Central memory CD4-positive, alpha-beta T cell (primary cell): Measurements from ENCODE around the gene PRUNE2.

Source experiments
- DNase-seq: peaks from one replicate; pipeline ENCODE4 v3.0.0; 2022

The PRUNE2 gene

GRCh38 chr9:76901801-76902200, 4.1 kb downstream of the PRUNE2 start:
- no peak for DNase-seq

DNA sequence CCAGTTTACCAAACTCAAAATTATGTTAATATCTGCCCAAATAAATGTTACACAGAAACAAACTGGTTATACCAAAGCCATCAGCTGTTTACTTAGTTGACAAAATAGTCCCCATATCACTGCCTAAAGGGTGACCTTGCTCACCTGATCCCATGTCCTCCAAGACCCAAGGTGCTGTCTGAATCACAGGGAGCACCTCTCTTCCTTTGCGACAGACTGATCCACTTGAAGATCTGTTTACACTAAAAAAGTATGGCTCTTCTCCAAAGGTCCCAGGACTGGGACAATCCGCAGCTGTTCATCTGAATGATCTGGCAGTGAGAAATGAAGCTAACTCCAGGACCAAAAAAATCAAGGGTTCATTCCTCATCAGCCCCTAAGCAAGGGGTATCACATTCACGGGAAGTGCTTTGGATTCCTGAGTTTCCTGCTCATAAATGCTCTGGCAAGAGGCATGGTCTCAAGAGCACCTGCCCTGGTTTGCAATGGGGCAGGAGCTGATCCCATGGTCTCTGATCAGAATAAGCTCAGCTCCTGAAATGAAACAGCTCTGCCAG, 5.0 kb downstream of the PRUNE2 start:
- DNase-seq = no peak

DNA sequence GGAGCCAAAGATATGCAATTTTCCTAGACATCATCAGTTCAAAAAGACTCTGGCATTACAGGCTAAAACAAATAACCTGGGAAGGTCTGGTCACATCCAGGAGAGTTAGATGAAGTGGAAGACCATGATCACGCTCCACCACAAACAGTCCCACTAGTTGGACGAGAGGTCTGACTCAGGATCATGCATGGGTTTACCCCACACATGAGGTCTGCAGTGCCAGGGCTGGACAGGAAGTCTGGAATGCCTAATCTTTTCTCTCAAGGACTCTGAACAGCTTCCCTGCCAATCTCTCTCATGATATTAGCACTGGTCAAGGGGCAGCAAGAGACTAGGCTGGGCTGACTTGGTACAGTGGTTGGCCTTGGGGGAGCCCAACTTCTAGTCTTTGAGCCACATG, 7.1 kb downstream of the PRUNE2 start:
- DNase-seq = no peak

DNA sequence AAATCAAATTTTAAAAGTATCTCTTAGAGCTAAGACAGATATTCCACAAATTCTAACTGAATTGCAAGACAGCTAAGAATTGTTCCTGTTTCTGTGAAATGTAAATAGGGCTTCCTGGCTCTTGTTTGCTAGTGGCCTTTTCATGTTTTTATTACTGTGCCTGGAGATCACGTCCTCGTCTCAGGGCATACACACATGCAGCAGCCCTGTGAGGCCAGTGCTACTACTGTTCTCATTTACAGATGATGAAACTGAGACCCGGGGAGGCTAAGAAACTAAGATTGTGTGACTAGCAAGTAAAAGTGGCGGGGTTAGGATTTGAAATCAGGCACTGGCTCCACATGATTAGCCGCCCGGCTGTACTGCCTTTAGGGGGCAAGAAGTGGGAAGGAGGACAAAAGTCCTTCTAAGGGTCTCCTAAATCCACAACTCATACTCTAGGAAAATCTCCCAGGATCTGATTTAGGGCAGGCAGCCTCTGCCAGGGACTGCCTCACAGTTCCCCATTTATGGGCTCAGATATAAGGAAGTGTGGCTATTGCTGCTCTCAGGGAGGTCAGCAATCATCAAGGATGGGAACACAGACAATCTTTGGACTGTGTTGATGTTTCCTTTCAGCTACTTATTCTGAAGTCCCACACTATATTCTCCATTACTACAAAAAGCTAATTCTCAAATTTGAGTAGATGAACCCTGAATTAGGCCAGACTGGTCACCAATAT, 7.9 kb downstream of the PRUNE2 start:
- no peak for DNase-seq

GRCh38 chr9:76896035-76896434, 9.9 kb downstream of the PRUNE2 start:
- no peak for DNase-seq

DNA sequence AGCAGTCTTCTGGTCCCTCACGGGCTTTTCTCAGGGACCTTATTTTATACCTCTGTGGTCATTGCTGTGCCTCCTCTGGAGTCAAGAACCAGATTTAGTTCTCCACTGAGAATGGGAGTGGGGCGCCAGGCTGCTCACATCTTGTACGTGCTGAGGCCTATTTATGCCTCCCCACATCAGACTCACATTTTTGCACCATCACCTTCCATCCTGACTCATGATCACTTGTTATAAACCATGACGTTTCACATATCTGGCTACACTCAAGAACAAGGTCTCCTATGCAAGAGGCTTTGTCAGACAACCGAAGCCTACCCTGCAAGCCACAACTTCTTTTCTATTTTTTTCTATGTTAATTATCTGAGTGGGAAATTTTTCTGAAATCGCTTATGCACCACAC, 10.7 kb downstream of the PRUNE2 start:
- no peak for DNase-seq

GRCh38 chr9:76894198-76894597, 11.7 kb downstream of the PRUNE2 start:
- no peak for DNase-seq

DNA sequence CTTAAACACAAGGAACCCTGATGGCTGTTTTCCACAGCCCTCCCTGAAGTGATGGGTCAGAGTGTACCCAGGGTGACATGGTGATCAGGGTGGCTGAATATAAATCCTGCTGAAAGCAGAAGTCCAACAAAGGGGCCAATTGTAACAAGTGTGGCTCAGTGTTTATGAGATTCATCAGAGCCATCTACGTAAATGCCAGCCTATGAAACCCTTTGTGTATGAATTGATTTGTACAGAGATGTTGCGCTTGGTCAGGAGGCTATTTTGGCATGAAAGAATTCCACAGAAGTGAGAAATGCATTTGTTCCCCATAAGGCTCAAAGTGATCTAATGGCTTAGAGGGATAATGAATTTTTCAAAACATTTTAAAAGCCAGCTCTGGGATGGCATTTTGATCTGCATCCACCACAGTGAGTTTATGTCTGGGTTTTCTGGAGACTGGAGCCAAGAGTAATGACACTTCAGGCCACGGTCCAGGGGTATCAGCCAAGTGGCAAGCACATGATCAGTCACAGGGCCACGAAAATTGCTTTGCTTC, 12.4 kb downstream of the PRUNE2 start:
- no peak for DNase-seq

GRCh38 chr9:76891874-76892273, 14.0 kb downstream of the PRUNE2 start:
- DNase-seq = no peak

GRCh38 chr9:76891279-76891678, 14.6 kb downstream of the PRUNE2 start:
- no peak for DNase-seq

GRCh38 chr9:76887951-76888350, 18.0 kb downstream of the PRUNE2 start:
- no peak for DNase-seq

DNA sequence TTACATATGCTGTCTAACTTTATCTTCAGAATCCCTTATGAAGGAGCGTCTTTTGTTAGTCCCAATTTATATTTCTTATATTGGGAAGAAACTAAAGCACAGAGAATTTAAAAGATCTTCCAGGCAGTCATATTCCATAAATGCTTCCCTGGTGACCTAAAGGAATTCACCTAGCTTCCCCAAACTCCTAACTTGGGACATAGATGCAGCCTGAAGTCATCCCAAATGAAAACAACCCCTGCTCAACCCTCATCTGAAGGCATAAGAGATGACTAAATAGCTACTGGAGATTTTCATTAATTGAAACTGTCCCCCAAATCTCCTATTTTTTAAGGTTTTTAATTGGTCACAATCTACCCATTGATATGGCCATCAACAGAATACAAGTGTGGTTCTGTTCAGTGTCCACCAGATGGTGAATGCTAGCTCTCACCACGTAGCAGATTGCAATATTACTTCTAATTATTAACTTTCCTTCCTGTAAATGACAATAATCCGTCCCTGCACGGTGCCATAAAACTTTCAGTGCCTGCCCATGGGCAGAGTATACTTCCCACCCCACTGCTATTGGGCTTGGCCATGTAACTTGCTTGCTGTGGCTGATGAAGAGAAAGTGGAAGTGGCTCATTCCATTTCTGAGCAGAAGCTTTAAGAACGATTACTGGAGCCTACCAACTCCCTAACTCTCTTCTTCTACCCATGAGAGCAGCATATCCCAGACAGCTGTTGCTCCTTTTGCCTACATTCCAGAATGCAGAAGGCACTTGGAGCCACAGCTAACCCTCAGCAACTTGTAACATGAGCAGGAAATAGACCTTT, 18.7 kb downstream of the PRUNE2 start:
- DNase-seq = no peak

DNA sequence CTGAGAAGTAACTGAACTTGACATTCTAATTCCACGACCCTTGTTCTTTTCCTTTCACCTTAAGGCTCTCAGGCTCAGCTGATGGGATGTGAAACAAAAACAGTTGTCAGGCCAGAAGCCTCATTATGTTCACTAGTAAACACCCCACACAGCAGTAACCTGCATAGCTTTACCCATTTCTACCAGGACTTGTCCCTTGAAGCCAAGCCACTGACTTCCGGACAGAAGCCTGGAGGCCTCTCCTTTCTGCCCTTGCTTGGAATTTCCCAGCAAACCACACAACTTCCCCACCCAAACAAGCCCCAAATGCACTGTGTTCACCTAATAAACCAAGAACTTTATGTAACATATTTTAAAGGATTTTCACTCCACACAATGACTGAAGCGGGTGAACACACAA, 19.6 kb downstream of the PRUNE2 start:
- DNase-seq = no peak

DNA sequence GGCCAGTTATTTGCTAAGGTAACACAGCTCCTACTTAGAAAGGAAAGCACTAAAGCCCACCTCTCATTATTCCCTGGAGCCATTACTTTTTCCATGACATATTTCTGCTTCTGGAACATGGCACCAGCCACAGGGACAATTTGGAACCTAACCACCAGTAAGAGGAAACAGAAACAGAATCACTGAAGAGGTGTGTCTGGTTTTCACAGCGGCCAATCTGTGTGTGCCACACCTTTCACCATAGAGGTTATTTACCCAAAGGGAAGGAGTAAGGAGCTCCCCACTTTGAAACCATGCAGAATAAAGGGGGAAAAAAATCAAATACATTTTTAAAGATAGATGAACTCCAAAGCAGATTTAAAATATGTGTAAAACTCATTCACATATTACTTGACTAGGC, 21.1 kb downstream of the PRUNE2 start:
- DNase-seq = no peak

DNA sequence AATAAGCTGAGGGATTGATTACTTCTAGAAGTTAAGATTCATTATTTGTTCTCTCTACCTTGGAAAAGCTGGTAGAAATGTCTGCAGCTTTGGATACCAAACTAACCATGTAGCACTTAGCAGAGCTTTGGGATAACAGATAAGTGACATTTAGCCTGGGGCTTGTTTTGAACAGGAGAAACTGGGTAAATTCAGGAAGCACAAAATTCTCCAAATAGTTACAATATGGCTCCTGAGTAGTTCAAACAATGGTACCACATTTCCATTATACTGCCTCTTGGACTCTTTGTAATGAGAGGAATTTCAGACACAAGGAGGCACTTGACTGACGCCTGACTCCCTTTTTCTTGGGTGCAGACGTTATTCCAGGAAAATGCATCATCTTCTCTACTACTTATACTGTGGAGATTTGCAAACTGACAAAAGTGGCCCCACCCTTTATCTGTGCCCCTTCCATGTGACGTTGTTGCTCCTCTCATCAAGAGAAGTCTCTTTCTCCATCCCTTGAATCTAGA, 22.5 kb downstream of the PRUNE2 start:
- DNase-seq = no peak

- DNase-seq = no peak
Measured at GRCh38 chr9:76882686-76883085, 23.2 kb downstream of the PRUNE2 start.

DNA sequence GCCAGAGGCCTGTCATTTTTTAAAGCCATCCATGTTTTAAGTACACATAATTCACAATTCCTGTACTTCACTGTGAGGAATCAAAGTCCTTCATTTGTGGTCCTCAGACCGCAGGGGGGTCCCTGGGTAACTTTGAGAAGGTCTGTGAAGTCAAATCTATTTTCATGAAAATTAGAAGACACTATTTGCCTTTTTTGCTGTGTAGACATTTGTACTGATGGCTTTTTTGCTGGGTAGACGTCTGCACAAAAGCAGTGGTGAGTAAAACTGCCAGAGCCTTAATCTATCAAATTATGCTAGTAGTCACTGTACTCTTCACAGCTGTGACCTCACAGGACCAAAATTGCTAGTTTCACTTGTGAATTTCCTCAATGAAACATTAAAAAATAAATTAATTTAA, 25.7 kb downstream of the PRUNE2 start:
- no peak for DNase-seq

- DNase-seq = no peak
Measured at GRCh38 chr9:76878933-76879332, 27.0 kb downstream of the PRUNE2 start.

GRCh38 chr9:76877961-76878360, 28.0 kb downstream of the PRUNE2 start:
- DNase-seq = no peak

- no peak for DNase-seq
Measured at GRCh38 chr9:76876098-76876497, 29.8 kb downstream of the PRUNE2 start.

DNA sequence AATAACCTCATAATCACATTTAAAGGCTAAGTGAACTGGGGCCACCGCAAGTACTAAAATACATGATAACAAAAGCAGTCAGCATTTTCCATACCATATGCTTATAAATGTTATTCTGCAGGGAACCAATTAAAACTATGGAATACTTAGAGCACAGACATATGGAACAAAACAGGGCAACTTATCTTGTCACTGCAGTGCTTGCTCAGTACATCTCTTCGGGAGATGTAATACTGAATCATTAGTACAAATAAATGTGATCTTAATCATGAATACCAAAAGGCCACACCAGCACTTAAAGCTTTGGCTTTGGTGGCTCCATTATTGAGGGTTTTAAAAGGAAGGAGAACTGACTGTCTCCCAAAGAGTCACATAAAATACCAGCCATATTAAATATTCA, 32.1 kb downstream of the PRUNE2 start:
- DNase-seq = no peak

- no peak for DNase-seq
Measured at GRCh38 chr9:76873056-76873792, 32.7 kb downstream of the PRUNE2 start.

DNA sequence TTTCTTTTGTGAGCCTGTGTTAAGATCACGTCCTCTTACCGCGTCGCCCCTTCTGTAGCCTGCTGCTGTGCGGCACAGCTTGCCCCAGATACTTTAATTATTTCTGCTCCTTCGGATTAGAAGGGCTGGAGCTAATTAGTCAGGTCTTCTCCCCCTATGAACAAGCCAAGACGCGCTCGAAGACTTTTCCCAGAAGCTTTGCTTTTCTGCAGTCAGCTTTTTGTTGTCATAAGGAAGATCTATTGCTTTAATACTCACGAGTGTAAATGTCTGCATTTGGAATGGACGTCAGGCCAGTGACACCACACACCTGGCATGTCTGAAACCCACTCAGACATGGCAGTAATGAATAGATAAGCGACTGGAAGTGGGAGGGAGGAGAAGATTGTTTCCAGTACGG, 37.0 kb downstream of the PRUNE2 start:
- no peak for DNase-seq
